Ovary (tissue), 9 donors: Measurements from ENCODE around the gene ETV5. TPM values are rescaled to one million over a fixed set of nuclear protein-coding genes. Genes with fewer than 3 reads are reported as not detected.

ENCODE experiments used
- DNase-seq, 5 donors: peaks; one replicate each; pipeline ENCODE4 v3.0.0-alpha.2; 2019 to 2020
- H3K27ac ChIP-seq, 2 donors: fragments of 200-600 bp; one replicate each; pipeline versions ENCODE4 v1.5.1 to v1.8.0; 2019 to 2022
- H3K27me3 ChIP-seq: fragments of 200-600 bp; one replicate; pipeline ENCODE4 v1.8.0; 2022
- H3K36me3 ChIP-seq: fragments of 200-600 bp; sonication (generic); one replicate; pipeline ENCODE4 v1.5.1; 2019
- H3K4me1 ChIP-seq: one replicate; pipeline ENCODE4 v1.8.1; 2013; ENCODE audit warnings: mild to moderate bottlenecking, moderate library complexity; ENCODE audit not compliant: insufficient read depth
- H3K4me3 ChIP-seq: fragments of 200-600 bp; sonication (generic); one replicate; pipeline ENCODE4 v1.5.1; 2017
- H3K9me3 ChIP-seq, 2 donors: fragments of 200-600 bp in 1 of 2; sonication (generic) in 1 of 2; one replicate each; pipeline versions ENCODE4 v1.5.1 to v1.8.1; 2013 to 2019; ENCODE audit warnings: mild to moderate bottlenecking in 1 of 2, moderate library complexity in 1 of 2
- EP300 ChIP-seq: sonication (generic); formaldehyde crosslinking; IDR thresholded peaks from one replicate; pipeline ENCODE4 v1.6.1; 2017; ENCODE audit warnings: antibody characterized with exemption
- POLR2A ChIP-seq: fragments of 450-650 bp; IDR thresholded peaks from one replicate; pipeline ENCODE4 v1.6.1; 2017; ENCODE audit warnings: antibody characterized with exemption, mild to moderate bottlenecking, moderate library complexity
- WGBS, 3 donors: extraction: QIAGEN DNeasy Blood & Tissue Kit in 1 of 3; methylation state at CpG; one replicate each; pipeline versions ENCODE4 v1.1.5 to v1.1.7; 2013 to 2017; 5-methylcytosine and 5-hydroxymethylcytosine counted together
- intact Hi-C, 4 donors: fragments of 100-400 bp; cut with DNase I; formaldehyde crosslinking; loops; one replicate each; pipeline versions ENCODE4 v1.11.0 to v1.15.1; 2022 to 2023
- polyA plus RNA-seq, 2 donors: library from polyadenylated mRNA; stranded (reverse); fragments of 200-250 nt in 1 of 2; fragments of 350-450 nt in 1 of 2; fragmentation: Illumina TruSeq in 1 of 2; extraction: RNeasy Lipid Tissue Mini Kit (QIAGEN cat#74804) in 1 of 2; gene quantifications; one replicate each; pipeline ENCODE4 v1.2.3, GENCODE V29; 2013 to 2014
- total RNA-seq, 7 donors: library from RNA; depleted of rRNA in 2 of 7; stranded (reverse); fragments of >200 nt in 2 of 7; fragmentation: NEBNext Ultra II Directional in 3 of 7; extraction: Animal tissue kit (Norgen Biotek cat#: 25700) in 3 of 7; gene quantifications; one replicate each; pipeline versions ENCODE4 v1.1.0 to v1.2.4, GENCODE V29; 2016 to 2023
- TF ChIP-seq, protein P1 (sequence below), 3 donors: fragments of 450-650 bp in 2 of 3; fragments of 200-600 bp in 1 of 3; IDR thresholded peaks; one replicate each; pipeline versions ENCODE4 v1.5.1 to v1.8.0; 2016 to 2022; ENCODE audit warnings: antibody characterized with exemption in 3 of 3, mild to moderate bottlenecking in 1 of 3
- donor health status: DM: no; HTN: no; CAD: no; lungs with moderate emphysema.
- donor health status: DM: no; HTN: no; CAD: no.
- donor health status: Bipolar disorder and iron deficiency.
- donor health status: DM: yes; HTN: yes; CAD: no.
- donor health status: DM: no; HTN: no; CAD: no.
- donor health status: DM: yes; HTN: yes; CAD: no.

ETV5 gene
- total and polyA plus RNA-seq, 9 donors: 1.8 to 20.4 (median 6.6) TPM

DNA sequence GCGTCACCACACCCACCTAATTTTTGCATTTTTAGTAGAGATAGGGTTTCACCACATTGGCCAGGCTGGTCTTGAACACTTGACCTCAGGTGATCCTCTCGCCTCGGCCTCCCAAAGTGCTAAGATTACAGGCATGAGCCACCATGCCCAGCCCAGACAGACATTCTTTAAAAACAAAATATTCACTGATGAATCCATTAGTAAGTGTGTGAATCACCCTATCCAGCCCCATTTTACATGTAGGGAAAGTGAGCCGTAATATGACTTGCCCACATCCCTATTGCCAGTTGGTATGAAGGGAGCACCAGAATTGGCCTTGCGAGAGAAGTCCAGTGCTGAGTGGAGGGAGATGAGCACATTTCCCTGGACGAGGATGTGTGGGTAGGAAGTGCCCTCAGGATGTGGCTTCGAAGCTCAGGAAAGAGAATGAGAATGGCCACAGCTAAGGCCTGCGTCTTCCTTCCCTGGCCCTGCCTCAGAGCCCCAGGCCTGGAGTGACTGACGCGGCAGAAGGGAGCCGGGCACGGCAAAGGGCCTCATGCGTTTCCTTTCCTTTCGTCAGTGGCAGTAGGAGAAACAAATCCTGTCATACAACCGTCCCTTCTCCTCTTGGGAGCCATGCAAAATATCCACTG, 28.3 kb upstream of the ETV5 start:
- Histone ChIP-seq H3K4me1 (no peaks in the 10 kb centered on the region), H3K36me3 (no peaks in the 10 kb centered on the region), H3K27ac (no peak overlapping the region), H3K4me3 (no peak overlapping the region), H3K27me3 (no peaks in the 10 kb centered on the region), H3K9me3 (no peaks in the 10 kb centered on the region)
- no peak for DNase-seq
- TF ChIP-seq POLR2A: no peak
- TF ChIP-seq EP300: no peak
- TF ChIP-seq, protein P1, sequence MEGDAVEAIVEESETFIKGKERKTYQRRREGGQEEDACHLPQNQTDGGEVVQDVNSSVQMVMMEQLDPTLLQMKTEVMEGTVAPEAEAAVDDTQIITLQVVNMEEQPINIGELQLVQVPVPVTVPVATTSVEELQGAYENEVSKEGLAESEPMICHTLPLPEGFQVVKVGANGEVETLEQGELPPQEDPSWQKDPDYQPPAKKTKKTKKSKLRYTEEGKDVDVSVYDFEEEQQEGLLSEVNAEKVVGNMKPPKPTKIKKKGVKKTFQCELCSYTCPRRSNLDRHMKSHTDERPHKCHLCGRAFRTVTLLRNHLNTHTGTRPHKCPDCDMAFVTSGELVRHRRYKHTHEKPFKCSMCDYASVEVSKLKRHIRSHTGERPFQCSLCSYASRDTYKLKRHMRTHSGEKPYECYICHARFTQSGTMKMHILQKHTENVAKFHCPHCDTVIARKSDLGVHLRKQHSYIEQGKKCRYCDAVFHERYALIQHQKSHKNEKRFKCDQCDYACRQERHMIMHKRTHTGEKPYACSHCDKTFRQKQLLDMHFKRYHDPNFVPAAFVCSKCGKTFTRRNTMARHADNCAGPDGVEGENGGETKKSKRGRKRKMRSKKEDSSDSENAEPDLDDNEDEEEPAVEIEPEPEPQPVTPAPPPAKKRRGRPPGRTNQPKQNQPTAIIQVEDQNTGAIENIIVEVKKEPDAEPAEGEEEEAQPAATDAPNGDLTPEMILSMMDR (IDR thresholded peaks at IDR 0.05): no peak
- WGBS, 3 donors: 86 to 97% (median 89%) methylated on average over 15 of the region's 15 CpGs
- intact Hi-C loops: no loop called here

DNA sequence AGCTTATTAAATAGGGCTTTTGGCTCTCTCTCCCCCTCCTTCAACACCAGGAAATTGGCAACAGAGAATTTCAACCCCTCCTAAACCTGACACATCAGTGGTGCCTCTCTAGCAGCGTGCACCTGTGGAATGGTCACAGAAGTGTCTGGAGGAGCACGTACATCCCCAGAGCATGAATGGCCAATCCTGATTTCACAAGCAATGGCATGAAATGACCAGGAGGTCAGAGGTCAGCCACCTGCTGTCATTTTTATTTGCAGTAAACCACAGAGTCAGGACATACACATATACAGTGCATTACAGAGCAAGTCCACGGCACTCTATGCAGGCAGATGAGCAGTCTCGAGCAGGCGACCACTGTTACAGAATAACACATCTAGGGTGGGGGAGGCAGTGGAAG, 25.1 kb upstream of the ETV5 start:
- Histone ChIP-seq H3K9me3 (no peaks in the 10 kb centered on the region), H3K27ac (no peak overlapping the region), H3K4me1 (peaks cover 2% of the 10 kb centered on the region), H3K27me3 (no peaks in the 10 kb centered on the region), H3K4me3 (no peak overlapping the region), H3K36me3 (no peaks in the 10 kb centered on the region)
- no peak for DNase-seq
- intact Hi-C loops: no loop called here
- TF ChIP-seq POLR2A (no peak), EP300 (no peak)
- TF ChIP-seq, protein P1 (IDR thresholded peaks at IDR 0.05): no peak
- 85 to 90% (median 85%) methylated on average over 5 of the region's 5 CpGs for WGBS, 3 donors

DNA sequence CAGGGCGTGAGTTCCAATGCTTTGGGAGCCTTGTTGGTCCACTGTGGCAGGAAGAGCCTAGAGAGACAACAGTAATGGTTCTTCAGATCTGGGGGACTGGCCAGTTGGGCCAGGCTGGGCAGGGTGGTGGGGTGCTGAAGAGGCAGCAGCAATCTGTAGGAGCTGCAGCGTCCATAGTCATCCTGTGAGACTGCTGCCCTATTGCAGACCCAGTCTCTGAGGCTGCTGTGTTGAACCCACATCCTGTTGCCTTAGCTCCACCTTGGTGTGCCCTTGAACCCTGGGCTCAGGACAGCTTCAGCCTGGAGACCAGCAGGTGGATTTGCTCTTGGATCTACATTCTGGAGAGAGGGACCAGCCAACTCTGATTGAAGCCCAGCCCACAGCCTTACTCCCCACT, 23.6 kb upstream of the ETV5 start:
- DNase-seq: no peak
- H3K9me3 ChIP-seq: no peaks in the 10 kb centered on the region
- intact Hi-C loops: no loop called here
- H3K4me1 ChIP-seq: peaks cover 2% of the 10 kb centered on the region
- H3K27ac ChIP-seq: no peak overlapping the region
- no peaks in the 10 kb centered on the region for H3K27me3 ChIP-seq
- TF ChIP-seq EP300: no peak
- TF ChIP-seq, protein P1 (IDR thresholded peaks at IDR 0.05): no peak
- TF ChIP-seq POLR2A: no peak
- WGBS, 3 donors: 89 to 97% (median 94%) methylated on average over 2 of the region's 2 CpGs
- H3K36me3 ChIP-seq: no peaks in the 10 kb centered on the region
- no peak overlapping the region for H3K4me3 ChIP-seq

GRCh38 chr3:186129206-186129605, 20.3 kb upstream of the ETV5 start:
- 73 to 75% (median 75%) methylated on average over 4 of the region's 4 CpGs for WGBS, 3 donors
- intact Hi-C loops: no loop called here
- no peak for TF ChIP-seq EP300
- TF ChIP-seq POLR2A: no peak
- TF ChIP-seq, protein P1 (IDR thresholded peaks at IDR 0.05): no peak

More at GRCh38 chr3:186129206-186129605, 20.3 kb upstream of the ETV5 start:
- no peak overlapping the region for H3K4me3 ChIP-seq
- no peak for DNase-seq
- H3K4me1 ChIP-seq: peaks cover 2% of the 10 kb centered on the region
- no peak overlapping the region for H3K27ac ChIP-seq
- no peaks in the 10 kb centered on the region for H3K36me3 ChIP-seq
- H3K9me3 ChIP-seq: no peaks in the 10 kb centered on the region
- H3K27me3 ChIP-seq: no peaks in the 10 kb centered on the region
